Medulla oblongata (tissue), 1 donor: Measurements from ENCODE around the gene CHMP1B.
A peak's percentile ranks its signal among the peaks of the same experiment; 100 is the strongest.
"Not testable (repeated sequence)": the region's sequence is repeated elsewhere in the genome, so short reads cannot be mapped to it uniquely, and the experiment has no call there.

Experiments
- DNase-seq: peaks from one replicate; pipeline ENCODE4 v3.0.0-alpha.2; 2015; ENCODE audit errors: extremely low spot score

The CHMP1B gene

GRCh38 chr18:11840493-11840892 is 10.7 kb upstream of the CHMP1B start:
- no peak for DNase-seq

DNA sequence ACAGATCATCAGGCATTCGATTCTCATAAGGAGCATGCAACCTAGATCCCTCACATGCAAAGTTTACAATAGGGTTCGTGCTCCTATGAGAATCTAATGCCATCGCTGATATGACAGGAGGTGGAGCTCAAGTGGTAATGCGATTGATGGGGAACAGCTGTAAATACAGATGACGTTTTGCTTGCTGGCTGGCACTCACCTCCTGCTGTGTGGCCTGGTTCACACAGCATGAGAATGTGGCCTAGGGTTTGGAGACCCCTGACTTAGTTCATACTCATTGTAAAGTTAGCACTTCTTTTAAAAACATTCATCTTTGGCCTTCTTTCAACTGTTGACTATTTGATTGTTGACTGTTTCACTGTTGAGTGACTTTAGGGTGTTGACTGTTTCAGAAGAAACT is 8.7 kb upstream of the CHMP1B start:
- no peak for DNase-seq

- DNase-seq, result no peak
These were observed 6.8 kb upstream of the CHMP1B start for GRCh38 chr18:11844436-11844835.

GRCh38 chr18:11845654-11846053 is 5.6 kb upstream of the CHMP1B start:
- no peak for DNase-seq

DNA sequence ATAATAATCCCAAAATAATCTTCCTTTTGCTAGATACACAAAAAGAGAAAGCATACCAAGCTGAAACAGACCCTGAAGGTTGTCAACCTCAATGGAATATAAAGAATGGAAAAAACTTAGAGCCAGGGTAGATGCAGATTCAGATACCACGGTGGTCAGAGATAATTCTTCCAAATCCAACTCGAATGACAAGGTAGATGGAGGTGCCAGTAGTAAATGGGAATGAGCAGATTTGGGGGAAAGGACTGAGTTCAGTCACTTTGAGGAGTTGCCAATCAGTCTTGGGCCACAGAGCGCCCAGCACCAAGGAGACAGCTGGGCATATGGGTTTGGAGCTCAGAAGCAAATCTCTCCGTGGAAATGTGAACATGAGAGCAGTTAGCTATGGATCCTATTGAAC is 3.4 kb upstream of the CHMP1B start:
- no peak for DNase-seq

DNA sequence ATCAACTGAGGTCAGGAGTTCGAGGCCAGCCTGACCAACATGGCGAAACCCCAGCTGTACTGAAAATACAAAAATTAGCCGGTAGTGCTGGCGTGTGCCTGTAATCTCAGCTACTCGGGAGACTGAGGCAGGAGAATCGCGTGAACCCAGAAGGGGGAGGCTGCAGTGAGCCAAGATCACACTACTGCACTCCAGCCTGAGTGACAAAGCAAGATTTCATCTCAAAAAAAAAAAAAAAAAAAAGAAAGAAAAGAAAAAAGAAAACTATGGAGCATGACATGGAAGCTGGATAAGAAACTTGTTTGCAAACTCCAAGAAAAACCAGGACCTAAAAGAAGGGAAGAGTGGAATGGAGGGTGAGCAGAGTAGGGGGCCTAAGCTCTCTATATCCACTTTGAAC is 1.9 kb upstream of the CHMP1B start:
- no peak for DNase-seq

DNA sequence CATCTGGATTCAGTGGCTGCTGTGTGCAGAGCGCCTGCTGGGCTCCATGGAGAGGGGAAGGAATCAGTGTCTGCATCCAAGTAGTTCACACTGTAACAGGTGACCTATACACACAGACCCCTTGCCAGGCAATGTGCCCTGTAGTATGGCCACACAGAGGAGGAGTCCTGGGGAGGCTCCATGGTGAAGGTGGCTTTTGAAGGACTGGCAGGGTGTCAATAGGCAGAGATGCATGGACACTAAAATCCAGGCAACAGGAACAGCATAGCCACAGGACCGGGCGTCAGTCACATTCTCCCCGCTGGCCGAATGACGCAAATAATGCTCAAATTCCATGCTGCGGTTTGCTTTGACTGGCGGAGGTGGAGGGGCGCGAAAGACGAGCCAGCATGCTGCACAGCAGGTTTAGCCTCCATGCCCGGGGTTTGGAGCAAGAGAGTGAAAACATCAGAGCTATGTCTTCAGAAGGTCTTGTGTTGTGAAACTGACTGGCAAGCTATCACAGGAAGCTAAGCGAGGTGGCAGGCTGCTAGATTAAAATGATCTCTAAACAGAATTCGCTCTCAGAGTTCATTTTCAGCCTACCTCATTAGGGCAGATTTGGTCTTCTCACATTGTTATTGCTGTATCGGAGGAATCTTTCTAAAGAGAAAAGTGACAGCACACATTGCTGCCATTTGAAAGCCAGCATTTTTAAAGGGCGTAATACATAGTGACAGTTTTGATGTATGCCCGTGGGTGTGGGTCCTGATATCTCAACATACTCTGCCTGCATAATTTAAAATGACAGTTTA is 1.2 kb upstream of the CHMP1B start:
- peak; percentile 79 for DNase-seq

DNA sequence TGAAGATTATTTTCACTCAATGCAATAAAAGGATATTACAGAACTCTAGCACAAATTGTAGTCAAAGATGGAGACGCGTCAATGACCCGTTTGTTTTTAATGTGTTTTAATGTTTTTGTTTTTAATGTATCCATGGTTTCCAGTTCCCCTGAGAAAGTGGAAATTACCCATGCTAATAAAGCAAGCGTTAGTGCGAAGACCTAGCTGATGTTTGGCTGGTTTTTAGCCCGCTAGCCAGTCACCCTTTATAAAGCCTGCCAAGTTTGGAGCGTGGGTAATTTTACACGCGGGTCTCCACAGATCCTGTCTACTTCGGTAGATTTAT is 430 bp upstream of the CHMP1B start:
- DNase-seq, result no peak

- DNase-seq, result peak; percentile 42
These were observed 659 bp downstream of the CHMP1B start for GRCh38 chr18:11851806-11852337.

DNA sequence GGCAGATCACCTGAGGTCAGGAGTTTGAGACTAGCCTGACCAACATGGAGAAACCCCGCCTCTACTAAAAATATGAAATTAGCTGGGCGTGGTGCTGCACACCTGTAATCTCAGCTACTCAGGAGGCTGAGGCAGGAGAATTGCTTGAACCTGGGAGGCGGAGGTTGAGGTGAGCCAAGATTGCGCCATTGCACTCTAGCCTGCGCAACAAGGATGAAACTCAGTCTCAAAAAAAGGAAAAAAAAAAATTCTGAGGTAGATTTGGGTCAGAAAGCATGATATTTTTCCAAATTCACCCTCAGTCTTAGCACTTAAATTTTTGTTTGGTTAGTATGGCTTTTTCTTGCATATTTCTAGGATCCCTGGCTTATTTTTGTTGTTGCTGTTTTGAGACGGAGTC is 3.3 kb downstream of the CHMP1B start:
- DNase-seq, result not testable (repeated sequence)

DNA sequence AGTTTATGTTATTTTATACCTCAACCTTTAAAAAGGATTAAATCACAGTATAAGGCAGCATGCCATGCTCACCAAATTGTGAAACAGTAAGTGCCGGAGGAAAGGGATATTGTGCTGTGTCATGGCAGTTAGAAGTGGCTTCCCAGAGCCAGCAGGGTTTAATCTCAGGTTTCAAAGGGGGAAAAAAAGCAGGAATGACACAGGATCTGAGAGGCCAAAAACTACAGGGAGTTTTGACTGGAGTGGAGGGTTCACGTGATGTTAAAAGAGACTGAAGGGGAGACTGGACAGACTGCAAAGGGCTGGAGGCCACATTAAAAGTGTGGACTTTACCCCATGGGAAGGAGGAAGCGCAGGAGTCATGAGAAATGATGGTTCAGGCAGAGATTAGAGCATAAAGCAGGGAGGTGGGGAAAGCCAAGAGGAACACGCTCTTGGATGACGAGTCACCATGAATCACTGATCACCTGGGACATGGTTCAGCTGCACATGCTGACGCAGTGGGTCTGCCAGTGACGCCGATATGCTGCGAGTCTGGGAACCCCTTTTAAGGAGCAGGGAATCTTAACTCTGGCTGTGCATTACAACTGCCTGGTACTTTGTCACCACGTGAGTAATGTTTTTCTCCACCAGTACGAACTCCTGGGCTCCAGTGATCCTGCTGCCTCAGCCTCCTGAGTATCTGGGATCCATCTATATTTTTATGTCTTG is 6.1 kb downstream of the CHMP1B start:
- peak; percentile 33 for DNase-seq

DNA sequence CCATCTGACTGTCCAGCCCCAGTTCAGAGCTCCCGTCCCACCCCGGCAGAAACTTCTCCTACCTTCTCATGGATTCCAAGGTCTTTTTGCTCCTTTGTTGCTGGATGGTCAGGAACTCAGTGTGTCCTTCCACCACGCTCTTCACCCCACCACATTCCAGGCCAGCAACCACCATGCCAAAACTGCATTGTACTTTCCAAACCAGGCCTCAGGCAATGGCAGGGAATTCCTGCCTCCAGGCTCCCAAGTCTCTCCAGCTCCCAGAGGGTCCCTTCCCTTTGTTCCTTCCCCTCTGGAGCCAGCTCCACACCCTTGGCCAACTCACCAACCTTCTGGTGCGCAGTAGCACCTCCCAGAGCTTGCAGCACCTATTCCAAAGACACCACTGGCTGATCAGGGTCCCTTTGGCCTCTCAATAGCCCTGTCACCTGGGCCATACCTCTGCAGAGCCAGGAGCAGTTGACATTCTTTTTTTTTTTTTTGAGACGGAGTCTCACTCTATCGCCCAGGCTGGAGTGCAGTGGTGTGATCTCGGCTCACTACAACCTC is 8.1 kb downstream of the CHMP1B start:
- no peak for DNase-seq

- no peak for DNase-seq
These were observed 8.7 kb downstream of the CHMP1B start for GRCh38 chr18:11859903-11860407.

DNA sequence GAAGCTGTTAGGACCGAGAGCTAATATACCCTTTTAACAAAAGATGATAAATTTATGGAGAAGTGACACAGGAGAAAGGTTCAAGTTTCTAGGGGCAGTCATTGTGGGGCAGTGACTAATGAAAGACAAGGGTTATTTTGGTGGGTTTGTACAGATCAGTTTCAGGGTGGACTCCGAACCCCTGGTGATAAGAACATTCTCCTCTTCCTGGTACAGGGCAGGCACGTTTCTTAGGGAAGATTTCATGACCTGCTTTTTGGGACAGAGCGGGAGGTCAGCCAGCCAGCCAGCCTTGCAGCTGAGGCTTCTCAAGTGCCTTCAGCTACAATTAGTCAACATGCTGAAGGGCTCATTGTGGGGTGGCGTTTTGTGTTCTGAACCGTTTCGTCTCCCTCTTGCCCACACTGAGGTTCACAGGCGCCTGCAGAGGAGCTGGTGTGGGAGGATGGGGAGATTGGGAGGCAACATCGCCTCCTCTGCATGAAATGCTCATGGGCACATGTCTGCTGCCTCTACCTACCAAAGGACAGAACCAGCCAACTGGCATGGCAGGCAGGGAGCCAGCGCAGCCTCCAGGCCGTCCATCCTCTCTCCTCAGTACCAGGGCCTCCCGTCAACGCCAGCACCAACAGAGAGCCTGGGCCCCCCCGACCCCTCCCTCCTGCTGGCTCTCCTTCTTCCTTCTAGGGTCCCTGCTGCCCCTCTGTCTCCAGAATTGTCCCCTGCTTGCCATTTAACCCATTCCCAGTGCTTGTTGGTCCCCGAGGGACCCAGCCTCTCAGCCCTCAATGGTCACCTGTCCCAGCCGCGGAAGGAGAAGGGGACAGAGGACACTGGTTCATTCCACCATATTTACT is 9.6 kb downstream of the CHMP1B start:
- no peak for DNase-seq

DNA sequence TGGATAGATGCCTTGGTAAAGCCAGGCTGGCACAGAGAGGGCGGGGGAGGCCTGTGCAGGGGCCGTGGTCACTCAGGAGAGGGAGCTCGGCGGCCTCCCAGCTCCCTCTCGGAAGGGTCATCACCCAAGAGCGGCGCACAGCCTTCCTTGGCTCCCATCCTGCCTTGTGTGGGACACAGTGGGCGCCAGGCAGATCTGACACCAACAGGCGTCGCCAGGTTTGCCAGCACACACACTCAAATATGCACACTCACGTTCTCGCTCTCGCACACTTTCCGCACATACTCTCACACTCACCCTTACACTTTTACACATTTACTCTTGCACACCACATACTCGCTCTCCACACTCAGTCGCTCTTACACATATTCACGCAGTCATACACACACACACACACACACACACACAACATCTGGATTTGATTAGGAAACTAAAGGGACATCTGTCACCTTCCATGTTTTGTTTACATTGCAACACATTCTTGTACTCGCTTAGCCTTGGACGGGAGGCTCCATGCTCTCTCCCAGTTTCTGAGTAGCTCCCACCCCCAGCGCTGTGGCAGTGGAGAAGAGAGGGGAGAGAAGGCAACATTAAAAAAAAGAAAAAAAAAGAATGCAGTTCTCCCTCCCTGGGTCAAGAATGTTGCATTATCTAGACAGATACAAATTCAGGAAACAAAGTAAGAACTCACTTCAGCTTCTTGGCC is 10.5 kb downstream of the CHMP1B start:
- no peak for DNase-seq

DNA sequence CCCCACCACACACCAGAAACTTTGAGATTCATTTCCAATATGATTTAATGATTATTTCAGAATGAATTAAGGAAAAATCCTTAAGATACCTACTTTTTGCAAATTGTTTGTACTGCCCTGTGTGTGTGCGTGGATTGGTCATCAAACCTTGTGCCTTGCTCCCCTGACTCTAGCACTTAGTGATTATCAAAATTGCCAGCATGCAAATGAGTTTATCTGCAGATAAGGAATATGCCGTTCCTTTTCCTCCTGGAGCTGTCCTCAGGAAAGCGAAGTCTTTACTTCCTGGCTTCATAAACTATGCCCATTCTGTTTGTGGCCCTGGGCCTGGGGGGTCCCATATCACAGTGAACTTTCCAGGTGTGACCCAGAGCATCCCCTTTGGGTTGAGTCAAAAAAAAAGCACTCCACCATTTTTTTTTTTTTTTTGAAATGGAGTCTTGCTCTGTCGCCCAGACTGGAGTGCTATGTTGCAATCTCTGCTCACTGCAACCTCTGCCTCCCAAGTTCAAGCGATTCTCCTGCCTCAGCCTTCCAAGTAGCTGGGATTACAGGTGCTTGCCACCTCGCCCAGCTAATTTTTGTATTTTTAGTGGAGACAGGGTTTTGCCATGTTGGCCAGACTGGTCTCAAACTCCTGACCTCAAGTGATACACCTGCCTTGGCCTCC is 11.4 kb downstream of the CHMP1B start:
- no peak for DNase-seq

DNA sequence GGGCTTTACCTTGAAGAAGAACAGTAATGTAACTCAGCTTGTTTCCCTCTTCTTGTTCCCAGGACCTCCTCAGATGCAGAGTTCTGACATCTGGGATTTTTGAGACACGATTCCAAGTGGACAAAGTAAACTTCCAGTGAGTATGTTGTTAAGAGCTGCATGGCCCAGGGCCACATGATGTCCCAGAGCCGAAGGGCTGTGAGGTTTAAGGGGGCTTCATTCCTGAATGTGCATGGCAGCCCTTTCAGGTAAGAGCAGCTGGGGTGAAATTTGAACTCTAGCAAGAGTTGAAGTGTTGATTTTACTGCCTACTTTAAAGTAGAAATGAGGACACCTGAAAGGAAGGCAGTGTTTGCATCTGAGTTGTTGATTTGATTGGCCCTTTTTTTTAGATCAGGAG is 13.3 kb downstream of the CHMP1B start:
- no peak for DNase-seq

DNA sequence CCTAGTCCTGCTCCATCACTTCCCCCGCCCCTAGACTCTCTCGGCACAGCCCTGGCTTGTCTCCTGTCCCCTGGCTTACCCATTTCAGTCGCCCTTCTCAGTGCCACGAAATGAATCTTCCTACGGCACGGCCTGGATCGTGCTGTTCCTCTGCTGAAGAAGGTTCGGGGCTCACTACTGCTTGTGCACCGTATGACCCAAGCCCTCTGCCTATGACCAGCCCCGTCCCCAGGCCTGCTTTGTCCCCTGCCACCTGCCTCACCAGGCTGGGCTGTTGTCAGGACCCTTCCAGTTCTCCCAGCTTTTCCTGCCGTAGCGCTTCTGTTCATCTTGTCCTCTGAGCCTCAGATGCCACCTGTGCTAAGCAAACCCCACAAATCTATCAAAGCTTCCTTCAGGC is 13.9 kb downstream of the CHMP1B start:
- no peak for DNase-seq

DNA sequence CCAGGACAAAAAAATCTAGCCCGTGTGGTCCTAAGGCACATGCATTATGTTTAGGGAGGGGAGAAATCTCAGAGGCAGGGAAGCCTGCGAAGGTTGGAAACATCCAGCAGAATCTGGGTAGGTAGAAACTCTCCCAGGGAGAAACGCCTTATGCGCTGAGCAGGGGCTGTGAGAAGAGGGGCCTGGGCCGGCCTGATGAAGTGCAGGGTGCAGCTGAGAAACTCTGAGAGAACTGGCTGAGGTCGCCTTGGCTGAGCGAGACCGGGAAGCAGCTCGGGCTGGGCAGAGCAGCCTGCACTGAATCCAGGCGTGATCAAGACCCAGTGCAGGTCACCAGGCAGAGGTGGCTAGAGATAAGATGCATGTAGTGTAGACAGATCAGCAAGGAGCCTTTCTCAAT is 15.1 kb downstream of the CHMP1B start:
- DNase-seq, result no peak

DNA sequence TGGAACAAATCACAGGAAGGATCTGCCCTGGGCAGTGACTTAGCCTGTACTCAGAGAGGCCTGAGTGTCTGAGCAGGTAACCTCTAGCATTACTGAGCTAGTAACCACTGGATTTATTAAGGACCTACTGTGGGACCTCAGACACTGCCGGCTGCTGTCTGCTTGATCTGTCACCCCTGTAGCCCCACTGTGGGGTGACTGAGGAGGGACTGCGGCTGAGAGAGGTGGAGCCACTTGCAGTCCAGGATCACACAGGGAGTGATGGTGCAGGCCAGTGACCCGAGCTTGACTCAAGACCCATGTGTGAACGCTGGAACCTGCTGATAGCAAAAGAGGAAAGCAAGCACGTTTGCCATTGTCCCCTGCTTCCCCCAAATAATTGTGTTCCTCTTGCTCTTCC is 15.6 kb downstream of the CHMP1B start:
- DNase-seq, result no peak

DNA sequence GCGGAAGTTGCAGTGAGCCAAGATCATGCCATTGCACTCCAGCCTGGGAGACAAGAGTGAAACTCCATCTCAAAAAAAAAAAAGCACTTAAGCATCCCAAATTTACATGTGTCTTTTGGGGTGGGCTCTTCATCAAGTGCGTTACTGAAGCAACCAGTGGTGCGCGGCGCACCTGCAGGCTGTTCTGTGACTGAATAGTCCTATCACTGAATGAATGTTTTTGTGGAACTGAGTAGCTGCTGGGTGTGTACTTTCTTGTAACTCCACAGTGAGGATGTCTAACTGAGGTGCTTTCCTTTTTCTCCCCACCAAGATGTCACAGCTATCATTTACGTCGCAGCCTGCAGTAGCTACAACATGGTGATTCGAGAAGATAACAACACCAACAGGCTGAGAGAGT is 17.0 kb downstream of the CHMP1B start:
- no peak for DNase-seq
